ENCODE results near the gene SOX6.
"Not testable (repeated sequence)": the region's sequence is repeated elsewhere in the genome, so short reads cannot be mapped to it uniquely, and the experiment has no call there.

Gene SOX6

GRCh38 chr11:16151138-16151537 is 205.2 kb downstream of the SOX6 start:
- Histone ChIP-seq H3K4me3 (ENCODE audit: low read depth, low read length) (no peak overlapping the region), H3K27ac (no peak overlapping the region), H3K27me3 (replicated peaks) (no peaks in the 10 kb centered on the region), H3K36me3 (replicated peaks) (no peaks in the 10 kb centered on the region)
- DNase-seq: no peak
- in situ Hi-C loops (cut with HindIII; ENCODE audit: low pct_ligation_motif_present, low sequenced_read_pairs): no loop called here
- TF ChIP-seq, protein P1, sequence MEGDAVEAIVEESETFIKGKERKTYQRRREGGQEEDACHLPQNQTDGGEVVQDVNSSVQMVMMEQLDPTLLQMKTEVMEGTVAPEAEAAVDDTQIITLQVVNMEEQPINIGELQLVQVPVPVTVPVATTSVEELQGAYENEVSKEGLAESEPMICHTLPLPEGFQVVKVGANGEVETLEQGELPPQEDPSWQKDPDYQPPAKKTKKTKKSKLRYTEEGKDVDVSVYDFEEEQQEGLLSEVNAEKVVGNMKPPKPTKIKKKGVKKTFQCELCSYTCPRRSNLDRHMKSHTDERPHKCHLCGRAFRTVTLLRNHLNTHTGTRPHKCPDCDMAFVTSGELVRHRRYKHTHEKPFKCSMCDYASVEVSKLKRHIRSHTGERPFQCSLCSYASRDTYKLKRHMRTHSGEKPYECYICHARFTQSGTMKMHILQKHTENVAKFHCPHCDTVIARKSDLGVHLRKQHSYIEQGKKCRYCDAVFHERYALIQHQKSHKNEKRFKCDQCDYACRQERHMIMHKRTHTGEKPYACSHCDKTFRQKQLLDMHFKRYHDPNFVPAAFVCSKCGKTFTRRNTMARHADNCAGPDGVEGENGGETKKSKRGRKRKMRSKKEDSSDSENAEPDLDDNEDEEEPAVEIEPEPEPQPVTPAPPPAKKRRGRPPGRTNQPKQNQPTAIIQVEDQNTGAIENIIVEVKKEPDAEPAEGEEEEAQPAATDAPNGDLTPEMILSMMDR (IDR thresholded peaks at IDR 0.05; ENCODE audit: low read depth, low read length, missing control alignments): no peak

DNA sequence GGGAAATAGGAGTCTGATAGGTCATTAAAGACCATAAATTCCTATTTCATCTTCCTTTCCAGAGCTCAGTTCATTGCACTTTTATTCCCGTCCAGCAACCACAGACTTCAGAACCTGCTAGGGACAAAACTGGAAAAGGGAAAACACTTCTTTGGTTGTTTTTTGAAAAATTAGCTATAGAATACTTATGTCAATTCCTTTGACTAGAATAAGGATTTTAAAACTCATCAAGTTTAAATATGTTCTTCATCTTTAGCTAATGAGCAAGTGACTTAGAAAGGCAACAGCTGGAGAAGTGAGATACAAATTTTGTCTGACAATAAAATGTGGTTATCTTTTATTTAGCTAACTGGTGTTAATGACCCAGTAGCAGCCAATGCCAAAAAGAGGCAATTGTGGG is 206.9 kb downstream of the SOX6 start:
- no peak overlapping the region for H3K4me3 ChIP-seq (ENCODE audit: low read depth, low read length)
- in situ Hi-C loops (cut with HindIII; ENCODE audit: low pct_ligation_motif_present, low sequenced_read_pairs): no loop called here
- no peak for DNase-seq
- H3K27ac ChIP-seq: no peak overlapping the region
- no peaks in the 10 kb centered on the region for H3K27me3 ChIP-seq (replicated peaks)
- H3K36me3 ChIP-seq (replicated peaks): no peaks in the 10 kb centered on the region
- TF ChIP-seq, protein P1 (IDR thresholded peaks at IDR 0.05; ENCODE audit: low read depth, low read length, missing control alignments): no peak

DNA sequence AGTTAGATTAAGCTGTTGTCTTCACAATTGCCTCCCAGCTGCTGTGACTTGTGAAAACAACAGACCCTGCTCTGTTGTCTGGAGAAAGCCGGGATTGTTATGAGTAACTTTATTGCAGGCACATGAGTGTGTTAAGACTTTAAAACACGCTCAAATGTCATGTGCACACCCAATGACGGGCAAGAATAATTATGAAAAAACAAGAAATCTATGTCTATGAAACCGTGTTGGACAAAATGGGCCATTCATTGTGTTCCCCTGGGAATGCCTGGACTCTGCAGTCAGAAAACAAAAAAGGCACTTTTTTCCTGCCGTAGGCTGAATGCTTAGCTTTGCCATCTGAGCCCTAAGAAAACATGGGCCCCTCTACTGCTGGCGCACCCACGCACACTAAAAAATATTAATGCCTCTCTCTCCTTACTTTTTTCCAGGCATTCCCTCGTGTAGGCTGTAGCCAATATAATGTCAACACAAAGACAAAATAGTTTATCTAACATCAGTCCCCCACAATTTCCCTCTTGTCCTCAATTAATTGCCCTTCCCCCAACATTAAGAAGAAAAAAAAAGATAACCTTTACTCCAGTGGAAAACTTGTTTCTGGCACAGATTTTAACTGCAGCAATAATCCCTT is 207.9 kb downstream of the SOX6 start:
- Histone ChIP-seq H3K4me3 (ENCODE audit: low read depth, low read length) (no peak overlapping the region), H3K36me3 (replicated peaks) (no peaks in the 10 kb centered on the region), H3K27me3 (replicated peaks) (no peaks in the 10 kb centered on the region), H3K27ac (no peak overlapping the region)
- TF ChIP-seq, protein P1 (IDR thresholded peaks at IDR 0.05; ENCODE audit: low read depth, low read length, missing control alignments): no peak
- DNase-seq: no peak
- in situ Hi-C loops (cut with HindIII; ENCODE audit: low pct_ligation_motif_present, low sequenced_read_pairs): no loop called here

- H3K36me3 ChIP-seq (replicated peaks); DNase-seq; H3K4me3 ChIP-seq (ENCODE audit: low read depth, low read length); in situ Hi-C loops (cut with HindIII; ENCODE audit: low pct_ligation_motif_present, low sequenced_read_pairs); H3K27me3 ChIP-seq (replicated peaks); H3K27ac ChIP-seq: not testable (repeated sequence)
Observed at GRCh38 chr11:16146980-16147379, 209.4 kb downstream of the SOX6 start.

DNA sequence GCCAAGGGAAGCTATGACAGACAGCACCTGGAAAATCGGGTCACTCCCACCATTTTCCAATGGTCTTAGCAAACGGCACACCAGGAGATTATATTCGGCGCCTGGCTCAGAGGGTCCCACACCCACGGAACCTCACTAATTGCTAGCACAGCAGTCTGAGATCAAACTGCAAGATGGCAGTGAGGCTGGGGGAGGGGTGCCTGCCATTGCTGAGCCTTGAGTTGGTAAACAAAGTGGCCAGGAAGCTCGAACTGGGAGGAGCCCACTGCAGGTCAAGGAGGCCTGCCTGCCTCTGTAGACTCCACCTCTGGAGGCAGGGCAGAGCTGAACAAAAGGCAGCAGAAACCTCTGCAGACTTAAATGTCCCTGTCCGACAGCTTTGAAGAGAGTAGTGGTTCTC is 214.7 kb downstream of the SOX6 start:
- DNase-seq; H3K4me3 ChIP-seq (ENCODE audit: low read depth, low read length); in situ Hi-C loops (cut with HindIII; ENCODE audit: low pct_ligation_motif_present, low sequenced_read_pairs); H3K27ac ChIP-seq; H3K36me3 ChIP-seq (replicated peaks); H3K27me3 ChIP-seq (replicated peaks): not testable (repeated sequence)

DNA sequence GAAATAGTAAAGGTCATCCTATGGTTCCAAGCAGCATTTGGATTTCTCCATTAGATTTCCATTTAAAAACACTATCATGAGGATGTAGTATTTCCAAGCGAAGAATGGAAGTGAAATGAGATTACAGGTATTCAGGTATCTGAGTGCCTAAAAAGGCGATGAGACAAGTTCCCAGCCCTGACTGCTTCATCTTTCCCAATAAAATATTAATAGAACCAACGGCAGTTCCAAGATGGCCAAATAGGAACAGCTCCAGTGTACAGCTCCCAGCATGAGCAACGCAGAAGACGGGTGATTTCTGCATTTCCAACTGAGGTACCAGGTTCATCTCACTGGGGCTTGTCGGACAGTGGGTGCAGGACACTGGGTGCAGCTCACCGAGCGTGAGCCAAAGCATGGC is 215.2 kb downstream of the SOX6 start:
- in situ Hi-C loops (cut with HindIII; ENCODE audit: low pct_ligation_motif_present, low sequenced_read_pairs); H3K36me3 ChIP-seq (replicated peaks); DNase-seq; H3K27me3 ChIP-seq (replicated peaks); H3K27ac ChIP-seq; H3K4me3 ChIP-seq (ENCODE audit: low read depth, low read length): not testable (repeated sequence)

DNA sequence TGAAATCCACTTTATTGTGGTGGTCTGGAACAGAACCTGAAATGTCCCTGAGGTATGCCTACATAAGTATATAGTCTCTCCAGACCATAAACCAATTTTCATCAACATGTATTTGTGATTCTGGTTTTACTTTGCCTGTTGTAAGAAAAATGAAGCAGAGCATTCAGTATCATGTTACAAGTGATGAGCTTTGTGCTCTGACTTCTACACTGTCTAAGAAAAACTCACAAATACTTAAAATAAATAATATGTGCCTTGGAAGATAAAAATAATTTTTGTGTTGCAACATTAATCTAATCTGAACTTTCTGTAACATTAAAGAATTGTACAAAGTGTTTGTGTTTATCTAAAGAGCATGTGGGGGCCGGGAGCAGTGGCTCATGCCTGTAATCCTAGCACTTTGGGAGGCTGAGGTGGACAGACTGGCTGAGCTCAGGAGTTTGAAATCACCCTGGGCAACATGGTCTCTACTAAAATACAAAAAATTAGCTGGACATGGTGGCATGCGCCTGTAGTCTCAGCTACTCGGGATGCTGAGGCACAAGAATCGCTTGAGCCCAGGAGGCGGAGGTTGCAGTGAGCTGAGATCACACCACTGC is 219.5 kb downstream of the SOX6 start:
- in situ Hi-C loops (cut with HindIII; ENCODE audit: low pct_ligation_motif_present, low sequenced_read_pairs): no loop called here
- no peaks in the 10 kb centered on the region for H3K36me3 ChIP-seq (replicated peaks)
- no peak for DNase-seq
- H3K27ac ChIP-seq: no peak overlapping the region
- H3K4me3 ChIP-seq (ENCODE audit: low read depth, low read length): no peak overlapping the region
- no peaks in the 10 kb centered on the region for H3K27me3 ChIP-seq (replicated peaks)
- TF ChIP-seq, protein P1 (IDR thresholded peaks at IDR 0.05; ENCODE audit: low read depth, low read length, missing control alignments): no peak

Data from brain microvascular endothelial cell (primary cell).